Stimulated activated naive CD4-positive, alpha-beta T cell (primary cell): Measurements from ENCODE around the gene IL1RAPL2.
"Not testable (repeated sequence)": the region's sequence is repeated elsewhere in the genome, so short reads cannot be mapped to it uniquely, and the experiment has no call there.

Experiments used
- DNase-seq, 6 experiments: peaks; one replicate each; lab custom pipeline; 2025; lab: John Stamatoyannopoulos, UW

IL1RAPL2 gene

DNA sequence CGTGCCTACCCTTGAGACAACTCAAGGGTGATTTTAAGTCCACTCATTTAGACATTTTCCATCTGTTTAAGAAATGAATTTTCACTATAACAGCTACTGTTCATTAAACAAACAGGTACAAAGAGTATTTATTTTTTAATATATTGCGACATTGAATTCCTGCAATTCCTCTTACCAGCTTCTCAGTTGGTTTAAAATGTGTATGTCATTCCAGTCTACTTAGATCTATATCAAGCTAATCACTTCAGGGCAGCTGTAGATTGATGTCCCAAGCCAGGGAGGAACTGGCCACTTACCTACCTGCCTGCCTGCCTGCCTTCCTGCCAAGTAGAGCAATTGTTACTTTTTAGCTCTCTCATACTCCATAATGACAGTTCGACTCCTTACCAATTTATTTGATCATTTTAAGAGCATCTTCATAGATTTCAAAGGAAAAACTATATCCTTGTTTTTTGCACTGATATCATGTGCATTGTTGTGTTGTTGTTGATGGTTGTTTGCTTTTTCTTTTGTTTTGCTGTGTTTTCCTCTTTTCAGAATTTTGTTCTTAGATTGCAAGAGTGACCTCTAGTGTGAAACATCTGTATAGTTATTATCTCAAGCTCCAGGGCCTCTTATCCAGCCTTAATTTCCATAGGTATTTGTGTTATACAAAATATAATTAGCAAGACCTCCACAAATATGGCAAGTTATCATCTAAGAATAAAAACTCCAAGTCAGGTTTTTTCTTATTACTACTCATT lies 1135.5 kb downstream of the IL1RAPL2 start:
- DNase-seq = no peak

DNA sequence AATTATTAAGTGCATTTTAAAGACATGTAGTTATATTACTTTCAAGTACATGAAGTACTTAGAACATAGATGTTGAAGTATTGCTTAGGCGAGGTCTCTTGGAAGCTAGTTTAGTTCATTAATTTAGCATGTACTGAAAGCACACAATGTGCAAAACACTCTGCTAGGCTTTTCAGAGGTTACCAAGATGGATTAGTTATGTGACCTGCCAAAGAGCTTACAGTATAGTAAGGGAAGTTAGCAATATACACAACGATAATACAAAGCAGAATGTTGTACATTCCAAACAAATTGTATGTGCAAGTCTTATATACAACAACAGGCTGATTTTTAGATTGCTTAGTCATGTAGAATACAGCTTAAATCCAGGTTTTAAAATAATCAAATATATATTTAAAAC lies 1137.9 kb downstream of the IL1RAPL2 start:
- DNase-seq = no peak

- DNase-seq = no peak
Measured at GRCh38 chrX:105706041-105706440, 1140.0 kb downstream of the IL1RAPL2 start.

DNA sequence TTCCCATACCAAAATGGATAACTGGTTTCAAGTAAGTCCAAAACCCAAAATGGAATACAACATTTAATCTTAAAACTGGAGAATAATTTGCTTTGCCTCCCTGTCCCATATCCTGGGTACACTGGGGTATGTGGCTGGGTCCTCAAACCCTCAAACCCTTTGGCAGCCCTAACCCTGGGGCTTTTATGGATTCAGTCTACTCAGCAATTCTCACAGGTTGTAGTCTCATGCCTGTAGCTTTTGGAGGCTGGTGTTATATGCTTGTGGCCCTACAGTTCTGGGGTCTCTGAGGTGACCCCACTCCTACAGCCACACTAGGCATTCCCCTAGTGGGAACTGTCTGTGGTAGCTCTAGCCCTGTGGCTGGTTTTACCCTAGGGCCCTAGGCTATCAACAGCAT lies 1145.8 kb downstream of the IL1RAPL2 start:
- DNase-seq = no peak

DNA sequence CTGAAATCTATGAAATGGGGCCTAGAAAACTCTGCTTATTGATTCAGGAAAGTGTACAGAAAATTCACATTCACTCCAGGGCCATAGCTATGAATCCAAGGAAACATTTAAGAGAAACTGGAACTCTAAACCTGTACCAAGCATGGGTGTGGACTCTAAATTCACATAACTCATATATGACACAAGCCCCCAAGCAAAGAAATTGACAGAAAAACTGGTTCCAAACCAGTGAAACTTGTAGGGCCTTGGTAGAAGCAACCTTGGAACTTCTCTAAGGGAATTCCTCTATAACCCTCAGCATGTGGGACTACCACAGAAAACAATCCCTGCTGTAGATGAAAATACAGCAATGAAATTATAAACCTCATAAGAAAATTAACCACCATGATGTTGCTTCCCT lies 1149.7 kb downstream of the IL1RAPL2 start:
- DNase-seq = no peak

- DNase-seq = no peak
Measured at GRCh38 chrX:105723966-105724735, 1158.2 kb downstream of the IL1RAPL2 start.

DNA sequence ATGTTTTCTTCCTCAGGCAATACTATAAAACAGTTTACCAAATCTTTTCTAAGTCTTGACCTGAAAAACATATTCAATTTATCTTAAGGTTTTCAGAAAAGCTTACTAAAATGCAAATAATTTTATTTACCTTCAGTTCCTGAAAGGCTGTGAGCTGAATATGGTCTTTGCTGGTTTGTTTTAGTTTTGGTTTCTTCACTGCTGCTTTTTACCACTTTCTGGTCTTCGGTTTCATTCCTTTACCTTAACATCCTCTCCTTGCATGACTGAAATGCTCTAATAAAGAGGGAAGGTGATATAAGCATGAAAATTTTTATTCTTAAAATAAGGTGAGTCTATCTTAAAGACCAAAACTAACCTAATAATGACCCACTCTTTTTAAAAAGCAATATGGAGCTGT lies 1159.2 kb downstream of the IL1RAPL2 start:
- DNase-seq = no peak

DNA sequence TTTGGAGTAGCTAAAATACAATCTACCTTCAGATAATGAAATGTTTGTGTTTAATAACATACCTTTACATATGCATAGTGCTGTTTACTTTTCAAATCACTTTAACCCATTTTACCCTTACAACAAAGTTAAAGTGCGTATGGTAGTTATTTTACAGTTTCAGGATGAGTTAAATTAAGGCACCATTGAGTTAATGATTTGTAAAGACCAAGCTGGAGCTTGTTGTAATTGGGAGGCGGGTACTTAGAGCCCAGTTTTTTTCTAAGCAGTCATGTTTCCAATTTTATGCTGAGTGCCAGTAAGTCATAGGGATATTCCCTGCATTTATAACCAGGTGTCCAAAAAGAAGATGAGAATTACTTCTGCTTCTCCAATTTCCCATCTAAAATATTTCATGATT lies 1172.2 kb downstream of the IL1RAPL2 start:
- no peak for DNase-seq

DNA sequence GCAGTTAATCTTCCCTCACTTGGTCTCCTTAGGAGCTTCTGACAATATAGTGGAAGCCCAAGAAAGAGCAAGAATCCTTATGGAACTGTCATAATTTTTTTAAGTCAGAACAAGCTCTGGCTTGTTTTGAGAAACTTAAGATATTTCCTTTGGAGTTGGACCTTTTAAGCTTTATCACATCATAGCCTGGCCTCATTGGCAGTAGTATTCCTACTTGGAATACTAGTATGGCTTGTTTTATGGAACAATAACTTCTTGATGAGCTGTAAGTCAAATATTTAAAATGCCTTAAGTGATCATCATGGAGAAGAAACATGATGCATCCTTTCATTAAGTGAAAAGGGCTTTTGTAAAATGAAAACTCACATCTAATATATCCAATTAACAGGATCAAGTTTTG lies 1178.3 kb downstream of the IL1RAPL2 start:
- DNase-seq = no peak

DNA sequence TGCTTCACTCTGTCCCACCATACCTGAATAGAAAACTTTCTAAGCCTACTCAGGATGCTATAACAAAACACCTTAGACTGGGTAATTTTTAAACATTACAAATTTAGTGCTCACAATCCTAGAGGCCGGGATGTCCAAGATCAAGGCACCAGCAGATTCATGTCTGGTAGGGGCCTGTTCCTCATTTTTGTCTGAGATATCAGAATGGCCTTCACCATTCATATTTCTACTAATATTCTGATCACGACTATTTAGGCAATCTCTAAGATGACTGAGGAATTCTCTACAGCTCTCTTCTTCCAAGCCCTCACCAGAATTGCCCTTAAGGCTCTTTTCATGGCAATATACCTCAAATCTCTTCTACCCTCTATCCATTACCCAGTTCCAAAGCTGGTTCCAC lies 1178.9 kb downstream of the IL1RAPL2 start:
- no peak for DNase-seq

DNA sequence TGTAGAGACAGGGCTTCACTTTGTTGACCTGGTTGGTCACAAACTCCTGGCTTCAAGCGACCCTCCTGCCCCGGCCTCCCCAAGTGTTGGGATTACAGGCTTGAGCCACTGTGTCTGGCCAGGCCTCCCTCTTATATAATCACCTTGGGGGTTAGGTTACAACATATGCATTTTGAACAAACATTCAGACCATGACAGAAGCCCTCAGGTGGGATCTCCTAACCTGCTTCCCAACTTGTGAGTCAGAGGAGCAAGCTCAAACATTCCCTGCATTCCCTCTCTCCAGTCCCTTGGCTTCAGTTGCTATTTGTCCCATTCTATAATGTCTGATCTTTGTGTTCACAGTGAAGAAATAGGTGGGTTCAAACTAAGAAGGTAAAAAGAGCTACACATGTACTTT lies 1179.9 kb downstream of the IL1RAPL2 start:
- DNase-seq = no peak

GRCh38 chrX:105752338-105752956 lies 1186.4 kb downstream of the IL1RAPL2 start:
- DNase-seq = no peak

DNA sequence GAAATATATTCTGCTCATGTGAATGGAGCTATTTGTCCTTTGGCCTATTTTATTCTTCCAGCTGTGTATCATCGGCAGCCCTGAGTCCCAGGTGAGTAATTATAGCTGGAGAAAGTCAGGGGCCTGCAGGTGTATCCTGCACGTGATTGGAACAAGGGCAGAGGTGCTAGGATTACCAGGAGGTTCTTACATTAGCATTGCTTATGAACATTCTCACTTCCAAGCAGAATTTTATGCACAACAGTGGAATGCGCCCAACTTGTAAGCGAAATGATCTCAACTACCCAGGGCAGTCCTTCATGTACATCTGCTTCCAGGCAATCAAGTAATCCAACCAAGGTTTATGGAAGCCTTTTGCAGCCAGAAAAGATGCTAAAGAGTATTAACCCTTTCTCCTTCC lies 1187.4 kb downstream of the IL1RAPL2 start:
- DNase-seq = no peak

- DNase-seq = no peak
Measured at GRCh38 chrX:105754286-105754964, 1188.4 kb downstream of the IL1RAPL2 start.

DNA sequence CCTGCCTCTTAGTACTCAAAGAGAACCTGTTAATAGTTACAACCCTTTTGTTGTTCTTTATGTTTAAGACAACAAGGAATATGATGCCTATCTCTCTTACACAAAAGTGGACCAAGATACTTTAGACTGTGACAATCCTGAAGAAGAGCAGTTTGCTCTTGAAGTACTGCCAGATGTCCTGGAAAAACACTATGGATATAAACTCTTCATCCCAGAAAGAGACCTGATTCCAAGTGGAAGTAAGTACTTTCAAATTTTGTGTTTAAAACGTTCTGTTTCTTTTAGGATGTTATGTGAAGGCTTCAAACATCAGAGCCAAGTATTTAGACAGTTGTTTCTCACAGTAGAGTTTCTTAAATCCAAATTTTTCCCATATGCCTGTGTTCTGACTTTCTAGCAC lies 1189.1 kb downstream of the IL1RAPL2 start:
- DNase-seq = no peak

GRCh38 chrX:105758754-105759153 lies 1192.8 kb downstream of the IL1RAPL2 start:
- no peak for DNase-seq

- DNase-seq = no peak
Measured at GRCh38 chrX:105759598-105759997, 1193.6 kb downstream of the IL1RAPL2 start.

DNA sequence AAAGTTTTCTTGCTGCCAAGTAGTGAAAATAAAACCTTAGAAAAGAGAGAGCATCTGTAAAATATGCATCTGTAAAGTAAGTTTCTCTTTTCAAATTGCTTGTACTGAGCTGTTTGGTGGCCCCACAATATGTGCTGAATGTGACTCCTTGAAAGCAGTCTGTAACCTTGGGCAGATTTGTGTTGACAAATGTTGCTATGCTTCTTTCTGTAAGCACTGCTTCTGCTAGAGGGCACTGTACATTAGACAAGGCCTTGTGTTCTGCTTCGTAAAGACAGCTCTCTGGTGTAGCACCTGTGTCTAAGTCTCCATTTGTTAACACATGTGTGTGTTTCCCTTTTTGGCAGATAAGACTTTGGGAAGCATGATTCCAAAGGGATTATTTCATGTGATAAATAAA lies 1199.7 kb downstream of the IL1RAPL2 start:
- no peak for DNase-seq

GRCh38 chrX:105773801-105774200 lies 1207.8 kb downstream of the IL1RAPL2 start:
- no peak for DNase-seq

- DNase-seq = no peak
Measured at GRCh38 chrX:105775679-105776078, 1209.7 kb downstream of the IL1RAPL2 start.

DNA sequence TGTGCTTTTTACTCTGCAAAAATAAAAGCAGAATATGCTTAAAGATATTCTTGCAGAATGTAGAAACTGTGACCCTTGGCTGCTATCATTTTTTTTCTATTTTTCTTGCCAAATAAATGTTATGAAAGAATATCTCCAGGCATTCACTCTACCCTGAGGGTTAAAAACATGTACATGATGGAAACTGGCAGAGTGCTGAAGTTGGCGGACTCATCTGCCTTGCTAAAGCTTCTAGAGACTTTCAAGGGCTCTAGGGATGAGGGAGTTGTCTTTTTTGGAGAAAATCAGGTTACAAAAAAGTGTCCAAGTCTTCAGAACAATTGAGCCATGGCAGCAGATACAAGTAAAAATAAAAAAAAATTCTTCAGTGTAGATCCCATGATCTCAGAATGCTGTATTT lies 1215.8 kb downstream of the IL1RAPL2 start:
- DNase-seq = no peak

GRCh38 chrX:105796877-105797276 lies 1230.9 kb downstream of the IL1RAPL2 start:
- DNase-seq = not testable (repeated sequence)

DNA sequence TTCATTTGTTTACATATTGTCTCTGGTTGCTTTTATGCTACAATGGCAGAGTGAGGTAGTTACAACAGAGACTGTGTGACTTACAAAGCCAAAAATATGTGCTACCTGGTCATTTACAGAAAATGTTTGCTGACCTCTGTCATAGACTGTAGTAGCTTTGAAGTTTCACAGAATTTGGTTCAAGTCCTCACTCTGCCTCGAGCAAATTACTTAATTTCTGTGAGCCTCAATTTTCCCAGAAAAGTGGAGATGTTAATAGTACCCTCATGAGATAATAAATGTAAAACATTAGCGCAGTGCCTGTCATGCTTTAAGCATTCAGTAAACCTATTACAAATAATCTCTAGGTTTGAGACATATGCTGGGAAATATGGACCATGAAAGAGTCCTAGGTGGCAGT lies 1237.9 kb downstream of the IL1RAPL2 start:
- DNase-seq = no peak
